Endodermal cell (in vitro differentiated cells): ENCODE data around the gene TIMP2. TPM values are rescaled to one million over a fixed set of nuclear protein-coding genes. Genes with fewer than 3 reads are reported as not detected.

Experiments used
- DNase-seq: peaks from one replicate; pipeline ENCODE4 v3.0.0-alpha.2; 2017
- H3K27ac ChIP-seq: 2 replicates; pipeline ENCODE4 v1.5.1; 2013; ENCODE audit warnings: mild to moderate bottlenecking, low read depth, low read length, moderate library complexity
- H3K27me3 ChIP-seq: 2 replicates; pipeline ENCODE4 v1.6.1; 2013; ENCODE audit warnings: mild to moderate bottlenecking, low read length, moderate library complexity; ENCODE audit not compliant: insufficient read depth, control insufficient read depth, poor library complexity, severe bottlenecking
- H3K36me3 ChIP-seq: 2 replicates; pipeline ENCODE4 v1.7.0; 2013; ENCODE audit warnings: mild to moderate bottlenecking, low read length, moderate library complexity; ENCODE audit not compliant: control insufficient read depth, insufficient read depth
- H3K4me1 ChIP-seq: one replicate; pipeline ENCODE4 v1.7.0; 2013; ENCODE audit warnings: low read length; ENCODE audit not compliant: control insufficient read depth, insufficient read depth
- H3K4me3 ChIP-seq: 2 replicates; pipeline ENCODE4 v1.5.1; 2013; ENCODE audit warnings: mild to moderate bottlenecking, low read length, moderate library complexity
- H3K9ac ChIP-seq: 2 replicates; pipeline ENCODE4 v1.6.1; 2013; ENCODE audit warnings: mild to moderate bottlenecking, low read length, moderate library complexity; ENCODE audit not compliant: poor library complexity, severe bottlenecking; ENCODE audit errors: extremely low read depth
- H3K9me3 ChIP-seq: 2 replicates; pipeline ENCODE4 v1.6.1; 2013; ENCODE audit warnings: mild to moderate bottlenecking, low read length, moderate library complexity; ENCODE audit not compliant: control insufficient read depth
- H3K27ac Mint-ChIP-seq: 2 replicates; pipeline ENCODE4 v1.8.0; 2020; ENCODE audit warnings: mixed read lengths
- H3K27me3 Mint-ChIP-seq: 2 replicates; pipeline ENCODE4 v1.8.0; 2021; ENCODE audit warnings: mild to moderate bottlenecking, mixed read lengths; ENCODE audit not compliant: insufficient read depth
- H3K36me3 Mint-ChIP-seq: 2 replicates; pipeline ENCODE4 v1.8.0; 2020; ENCODE audit warnings: low read depth, mixed read lengths
- H3K4me1 Mint-ChIP-seq: 2 replicates; pipeline ENCODE4 v1.8.0; 2020; ENCODE audit warnings: mixed read lengths
- H3K4me3 Mint-ChIP-seq: 2 replicates; pipeline ENCODE4 v1.8.0; 2020; ENCODE audit warnings: mild to moderate bottlenecking, moderate library complexity, mixed read lengths
- H3K9me3 Mint-ChIP-seq: 2 replicates; pipeline ENCODE4 v1.8.0; 2020; ENCODE audit warnings: mild to moderate bottlenecking, mixed read lengths
- CTCF ChIP-seq: fragments of 200-600 bp; sonication (generic); conservative IDR thresholded peaks from 2 replicates; pipeline ENCODE4 v1.5.0; 2021; ENCODE audit warnings: antibody characterized with exemption, mild to moderate bottlenecking
- WGBS, 2 experiments: methylation state at CpG; one replicate each; pipeline versions ENCODE4 v1.1.5 to v1.1.7; 2013; ENCODE audit warnings: missing lambda C conversion rate in 2 of 2, mixed read lengths in 1 of 2; ENCODE audit not compliant: insufficient coverage in 1 of 2, insufficient read length in 1 of 2; 5-methylcytosine and 5-hydroxymethylcytosine counted together
- total RNA-seq, 2 donors: library from RNA; stranded (reverse); fragmentation: NEBNext Ultra II Directional in 1 of 2; extraction: Animal tissue kit (Norgen Biotek cat#: 25700) in 1 of 2; gene quantifications; 2 replicates in 1 of 2; 3 replicates in 1 of 2; pipeline ENCODE4 v1.2.1, GENCODE V29; 2021

TIMP2 gene
- total RNA-seq, 2 donors from 2014 or later: 36.9 to 42.7 TPM

- Histone ChIP-seq H3K27ac (no peak overlapping the region), H3K9ac (no peak overlapping the region), H3K4me1 (no peaks in the 10 kb centered on the region), H3K27me3 (no peaks in the 10 kb centered on the region), H3K4me3 (no peak overlapping the region), H3K9me3 (peaks cover 3% of the 10 kb centered on the region), H3K36me3 (no peaks in the 10 kb centered on the region)
- Mint-ChIP-seq H3K4me1 (peaks cover 16% of the 10 kb centered on the region), H3K27ac (no peak overlapping the region), H3K4me3 (no peak overlapping the region), H3K27me3 (no peaks in the 10 kb centered on the region), H3K9me3 (peaks cover under 1% of the 10 kb centered on the region), H3K36me3 (no peaks in the 10 kb centered on the region)
- no peak for TF ChIP-seq CTCF
- 81 to 85% methylated on average over 8 to 11 of the region's 11 CpGs for WGBS, 2 experiments
- no peak for DNase-seq
These were observed 31.1 kb upstream of the TIMP2 start for GRCh38 chr17:78956254-78956653.

DNA sequence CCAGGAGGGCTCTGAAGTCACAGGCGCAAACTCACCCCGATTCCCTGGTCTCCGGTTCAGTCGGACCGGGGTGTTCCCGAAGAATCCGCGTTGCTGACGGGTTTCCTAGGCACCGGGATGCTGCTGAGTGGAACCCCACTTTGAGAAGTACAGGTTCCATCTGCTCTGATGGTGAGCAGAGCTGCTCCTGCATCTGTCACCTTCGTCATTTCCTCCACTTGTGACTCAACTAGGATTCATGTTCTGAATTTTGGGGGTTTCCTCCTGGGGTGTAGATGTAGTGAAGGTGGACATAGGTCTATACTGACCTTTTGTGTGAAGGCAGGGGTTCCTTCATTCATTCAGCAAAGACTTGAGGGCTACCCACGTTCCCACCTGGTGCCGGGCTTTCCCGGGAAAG is 29.5 kb upstream of the TIMP2 start:
- Mint-ChIP-seq H3K27me3 (no peaks in the 10 kb centered on the region), H3K36me3 (no peaks in the 10 kb centered on the region), H3K27ac (no peak overlapping the region), H3K4me3 (no peak overlapping the region), H3K4me1 (peaks cover 16% of the 10 kb centered on the region), H3K9me3 (peaks cover 16% of the 10 kb centered on the region)
- Histone ChIP-seq H3K27me3 (no peaks in the 10 kb centered on the region), H3K4me3 (no peak overlapping the region), H3K4me1 (no peaks in the 10 kb centered on the region), H3K36me3 (no peaks in the 10 kb centered on the region), H3K27ac (peak overlapping the region; percentile 79), H3K9ac (no peak overlapping the region), H3K9me3 (peaks cover 19% of the 10 kb centered on the region)
- TF ChIP-seq CTCF: no peak
- no peak for DNase-seq
- WGBS, 2 experiments: 91 to 98% methylated on average over 13 to 14 of the region's 14 CpGs

DNA sequence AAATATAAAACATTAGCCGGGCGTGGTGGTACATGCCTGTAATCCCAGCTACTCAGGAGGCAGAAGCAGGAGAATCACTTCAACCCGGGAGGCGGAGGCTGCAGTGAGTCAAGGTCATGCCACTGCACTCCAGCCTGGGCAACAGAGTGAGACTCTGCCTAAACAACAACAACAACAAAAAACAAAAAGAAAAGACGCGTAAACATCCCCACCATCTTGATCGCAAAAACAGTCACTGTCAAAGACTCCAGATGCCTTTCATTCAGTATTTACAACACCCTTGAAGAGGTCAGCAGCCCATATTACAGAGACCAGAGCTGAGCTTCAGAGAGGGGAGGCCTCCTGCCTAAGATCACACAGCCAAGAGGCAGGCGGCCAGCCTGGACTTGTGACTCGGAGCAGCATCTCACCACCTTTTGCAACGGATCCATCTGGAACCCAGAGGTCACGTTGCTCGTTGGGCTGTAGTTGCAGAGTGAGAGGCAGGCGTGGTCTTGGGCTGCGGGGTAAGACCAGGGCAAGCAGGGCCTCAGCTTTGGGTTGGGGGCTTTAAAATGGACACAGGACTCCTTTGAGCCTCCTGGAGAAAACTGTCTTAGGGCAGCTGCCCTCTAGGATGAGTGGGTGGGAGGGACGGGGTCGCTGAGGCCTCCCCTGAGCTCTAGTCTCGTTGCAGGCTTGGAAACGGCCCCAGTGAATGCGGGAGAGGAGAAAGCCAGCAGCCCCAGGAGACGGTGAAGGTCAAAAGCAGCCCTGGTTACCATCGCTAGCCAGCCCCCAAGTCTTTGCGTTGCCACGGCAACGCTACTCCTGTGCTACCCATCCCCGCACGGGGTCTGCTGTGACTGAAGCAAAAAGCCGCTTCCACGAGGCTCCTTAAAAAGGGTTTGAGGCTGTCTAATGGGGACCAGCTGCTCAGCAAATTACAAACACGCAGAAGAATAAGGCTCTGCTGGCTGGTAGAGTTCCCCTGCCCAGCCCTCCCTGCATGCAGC is 28.5 kb upstream of the TIMP2 start:
- H3K9me3 ChIP-seq: peaks cover 21% of the 10 kb centered on the region
- no peak for DNase-seq
- H3K27me3 Mint-ChIP-seq: no peaks in the 10 kb centered on the region
- peaks cover 19% of the 10 kb centered on the region for H3K9me3 Mint-ChIP-seq
- no peaks in the 10 kb centered on the region for H3K27me3 ChIP-seq
- H3K4me3 Mint-ChIP-seq: no peak overlapping the region
- no peaks in the 10 kb centered on the region for H3K36me3 ChIP-seq
- H3K27ac ChIP-seq: peak overlapping the region; percentile 79
- 71 to 80% methylated on average over 25 to 29 of the region's 29 CpGs for WGBS, 2 experiments
- no peak overlapping the region for H3K27ac Mint-ChIP-seq
- no peak overlapping the region for H3K4me3 ChIP-seq
- TF ChIP-seq CTCF: no peak
- peaks cover 12% of the 10 kb centered on the region for H3K4me1 Mint-ChIP-seq
- no peaks in the 10 kb centered on the region for H3K4me1 ChIP-seq
- H3K36me3 Mint-ChIP-seq: no peaks in the 10 kb centered on the region
- H3K9ac ChIP-seq: no peak overlapping the region
